Activated CD8-positive, alpha-beta T cell treated with anti-CD3 and anti-CD28 coated beads for 36 hours (primary cell): ENCODE data around the gene INSIG2. TPM values are rescaled to one million over a fixed set of nuclear protein-coding genes. Genes with fewer than 3 reads are reported as not detected.
A peak's percentile ranks its signal among the peaks of the same experiment; 100 is the strongest.
"Not testable (repeated sequence)": the region's sequence is repeated elsewhere in the genome, so short reads cannot be mapped to it uniquely, and the experiment has no call there.

Experiments
- ATAC-seq: fragments of 200-7000 bp; cut with Tn5 transposase; one replicate; pipeline ENCODE4 v1.10.0; 2021; ENCODE audit warnings: mild to moderate bottlenecking, moderate library complexity
- CTCF ChIA-PET: fragments of 350-600 bp; sonication (Branson Sonifier 250); formaldehyde crosslinking; loops from one replicate; lab custom pipeline; 2021; ENCODE audit warnings: antibody characterized with exemption; lab: Charles Lee
- POLR2A ChIA-PET: fragments of 350-600 bp; sonication (Branson Sonifier 250); formaldehyde crosslinking; loops from one replicate; lab custom pipeline; 2021; ENCODE audit warnings: antibody characterized with exemption; lab: Charles Lee
- DNase-seq: peaks from one replicate; pipeline ENCODE4 v3.0.0-alpha.2; 2020
- H3K27ac Mint-ChIP-seq: one replicate; pipeline ENCODE4 v1.8.0; 2021; ENCODE audit warnings: mild to moderate bottlenecking, mixed read lengths
- H3K27me3 Mint-ChIP-seq: one replicate; pipeline ENCODE4 v1.8.0; 2021; ENCODE audit warnings: mixed read lengths
- H3K36me3 Mint-ChIP-seq: one replicate; pipeline ENCODE4 v1.8.0; 2021; ENCODE audit warnings: low read depth, mixed read lengths
- H3K4me1 Mint-ChIP-seq: one replicate; pipeline ENCODE4 v1.8.0; 2021; ENCODE audit warnings: low read depth, mixed read lengths
- H3K4me3 Mint-ChIP-seq: one replicate; pipeline ENCODE4 v1.8.0; 2021; ENCODE audit warnings: mild to moderate bottlenecking, moderate library complexity, mixed read lengths
- H3K9me3 Mint-ChIP-seq: one replicate; pipeline ENCODE4 v1.8.0; 2021; ENCODE audit warnings: mixed read lengths
- CTCF ChIP-seq: fragments of 200-600 bp; IDR thresholded peaks from one replicate; pipeline ENCODE4 v1.8.0; 2022; ENCODE audit warnings: antibody characterized with exemption, mild to moderate bottlenecking
- intact Hi-C: fragments of 100-400 bp; cut with micrococcal nuclease; formaldehyde crosslinking; loops from one replicate; pipeline ENCODE4 v1.10.0; 2022
- total RNA-seq, 2 experiments: library from RNA; stranded (reverse); gene quantifications; one replicate each; pipeline ENCODE4 v1.2.3, GENCODE V29; 2021

INSIG2 gene
- total RNA-seq, 2 experiments from 2014 or later, result 87.2 to 104 TPM

- no peak for DNase-seq
- no peak for TF ChIP-seq CTCF
- no peaks in the 10 kb centered on the region for H3K9me3 Mint-ChIP-seq
- H3K27me3 Mint-ChIP-seq, result no peaks in the 10 kb centered on the region
- H3K4me3 Mint-ChIP-seq, result peak overlapping the region; percentile 54
- POLR2A ChIA-PET, result no interaction called here
- peaks cover 23% of the 10 kb centered on the region for H3K36me3 Mint-ChIP-seq
- no peak overlapping the region for H3K27ac Mint-ChIP-seq
- CTCF ChIA-PET, result interaction anchor here (1.8 kb wide), 1 partner anchor 11 kb away, joined by 3 read pairs; no protein-coding TSS in a partner anchor
- ATAC-seq, result no peak
- intact Hi-C loops, result no loop called here
- H3K4me1 Mint-ChIP-seq, result peaks cover 47% of the 10 kb centered on the region
Measured at GRCh38 chr2:118091140-118091478, 2.8 kb downstream of the INSIG2 start.

DNA sequence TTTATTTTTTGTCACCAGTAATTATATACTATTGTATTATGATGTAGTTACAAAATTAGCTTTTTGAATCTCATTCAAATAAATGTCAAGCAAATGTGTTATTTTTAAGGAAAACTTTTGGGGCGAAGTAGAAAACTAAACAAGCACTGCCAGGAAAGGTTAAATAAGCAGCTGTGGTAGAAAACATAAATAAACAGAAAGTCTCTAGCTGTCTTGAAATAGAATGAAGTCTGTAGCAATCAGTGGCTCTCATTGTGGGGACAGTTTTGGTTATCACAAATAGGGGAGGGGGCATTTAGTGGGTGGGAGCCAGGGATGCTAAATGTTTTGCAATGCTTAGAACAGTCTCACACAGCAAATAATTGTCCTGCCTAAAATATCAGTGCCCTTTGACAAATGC lies 3.4 kb downstream of the INSIG2 start:
- peaks cover 49% of the 10 kb centered on the region for H3K4me1 Mint-ChIP-seq
- H3K4me3 Mint-ChIP-seq, result peak overlapping the region; percentile 54
- H3K27me3 Mint-ChIP-seq, result no peaks in the 10 kb centered on the region
- CTCF ChIA-PET, result interaction anchor here (0.6 to 1.8 kb wide), 3 partner anchors 8 to 59 kb away, joined by 3 read pairs; no protein-coding TSS in a partner anchor
- H3K27ac Mint-ChIP-seq, result no peak overlapping the region
- ATAC-seq (no peak), DNase-seq (no peak)
- H3K9me3 Mint-ChIP-seq, result no peaks in the 10 kb centered on the region
- POLR2A ChIA-PET, result no interaction called here
- TF ChIP-seq CTCF, result no peak
- intact Hi-C loops, result no loop called here
- H3K36me3 Mint-ChIP-seq, result peaks cover 27% of the 10 kb centered on the region

DNA sequence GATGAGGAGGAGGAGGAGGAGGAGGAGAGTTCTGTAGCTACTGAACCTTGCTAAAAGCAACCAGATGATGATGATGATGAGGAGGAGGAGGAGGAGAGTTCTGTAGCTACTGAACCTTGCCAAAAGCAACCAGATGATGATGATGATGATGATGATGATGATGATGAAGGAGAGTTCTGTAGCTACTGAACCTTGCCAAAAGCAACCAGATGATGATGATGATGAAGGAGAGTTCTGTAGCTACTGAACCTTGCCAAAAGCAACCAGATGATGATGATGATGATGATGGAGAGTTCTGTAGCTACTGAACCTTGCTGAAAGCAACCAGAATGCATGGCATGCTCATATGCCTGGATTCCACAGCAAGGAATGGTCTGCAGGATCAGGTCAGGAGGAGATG lies 5.8 kb downstream of the INSIG2 start:
- CTCF ChIA-PET, result interaction anchor here (0.6 to 0.9 kb wide), 3 partner anchors 61 to 398 kb away, joined by 3 read pairs; no protein-coding TSS in a partner anchor
- H3K9me3 Mint-ChIP-seq, H3K27me3 Mint-ChIP-seq, DNase-seq, intact Hi-C loops, ATAC-seq, POLR2A ChIA-PET, H3K27ac Mint-ChIP-seq: not testable (repeated sequence)
- Mint-ChIP-seq H3K4me3 (peak overlapping the region; percentile 5), H3K4me1 (peaks cover 63% of the 10 kb centered on the region), H3K36me3 (peaks cover 39% of the 10 kb centered on the region)

DNA sequence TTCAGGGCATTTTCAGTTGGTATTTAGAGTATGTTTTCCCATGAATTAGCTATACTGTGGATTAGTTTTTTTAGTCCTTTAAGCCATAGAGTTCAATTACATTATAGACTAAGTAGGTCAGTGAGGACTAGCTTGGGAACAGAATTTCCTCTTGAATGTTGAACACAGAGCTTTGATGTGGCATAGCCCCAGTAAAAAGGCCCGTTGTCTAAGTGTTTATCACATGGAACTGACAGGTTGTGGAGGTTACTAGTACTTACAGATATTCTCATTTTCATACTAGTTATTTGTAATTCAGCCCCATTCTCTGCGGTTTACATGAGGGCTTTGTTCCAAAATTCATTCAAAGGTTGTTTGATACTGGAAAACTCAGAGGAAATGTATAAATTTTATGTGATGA lies 6.2 kb downstream of the INSIG2 start:
- peaks cover 64% of the 10 kb centered on the region for H3K4me1 Mint-ChIP-seq
- H3K27ac Mint-ChIP-seq, result no peak overlapping the region
- H3K4me3 Mint-ChIP-seq, result peak overlapping the region; percentile 5
- H3K27me3 Mint-ChIP-seq, result no peaks in the 10 kb centered on the region
- intact Hi-C loops, result no loop called here
- TF ChIP-seq CTCF, result no peak
- DNase-seq (no peak), ATAC-seq (no peak)
- POLR2A ChIA-PET, result interaction anchor here (1.0 kb wide), 1 partner anchor 11 kb away, joined by 3 read pairs; no protein-coding TSS in a partner anchor
- H3K36me3 Mint-ChIP-seq, result peaks cover 41% of the 10 kb centered on the region
- no peaks in the 10 kb centered on the region for H3K9me3 Mint-ChIP-seq
- CTCF ChIA-PET, result interaction anchor here (0.6 to 0.9 kb wide), 3 partner anchors 62 to 398 kb away, joined by 3 read pairs; no protein-coding TSS in a partner anchor

- H3K4me3 Mint-ChIP-seq, result no peak overlapping the region
- CTCF ChIA-PET, result no interaction called here
- no peaks in the 10 kb centered on the region for H3K27me3 Mint-ChIP-seq
- ATAC-seq, result no peak
- peaks cover 60% of the 10 kb centered on the region for H3K4me1 Mint-ChIP-seq
- POLR2A ChIA-PET, result interaction anchor here (0.6 kb wide), 1 partner anchor 80 kb away, joined by 3 read pairs; no protein-coding TSS in a partner anchor
- H3K9me3 Mint-ChIP-seq, result no peaks in the 10 kb centered on the region
- intact Hi-C loops, result no loop called here
- no peak for TF ChIP-seq CTCF
- no peak overlapping the region for H3K27ac Mint-ChIP-seq
- peaks cover 42% of the 10 kb centered on the region for H3K36me3 Mint-ChIP-seq
- no peak for DNase-seq
Measured at GRCh38 chr2:118095610-118096009, 7.3 kb downstream of the INSIG2 start.
